Activated naive CD8-positive, alpha-beta T cell treated with anti-CD3 and anti-CD28 coated beads, Interleukin-2, amount 10 ng/mL, durations not matched to agents 7 days and 5 days (primary cell): ENCODE results near the gene SMURF2. TPM values are rescaled to one million over a fixed set of nuclear protein-coding genes. Genes with fewer than 3 reads are reported as not detected.

Experiments
- ATAC-seq: fragments of 150-1000 bp; cut with Tn5 transposase; one replicate; pipeline ENCODE4 v1.10.0; 2021; ENCODE audit warnings: low read depth, moderate library complexity
- POLR2A ChIA-PET: fragments of 350-600 bp; sonication (Branson Sonifier 250); formaldehyde crosslinking; loops from one replicate; lab custom pipeline; 2021; ENCODE audit warnings: antibody characterized with exemption; lab: Charles Lee
- DNase-seq: peaks from one replicate; pipeline ENCODE4 v3.0.0; 2021
- H3K27ac Mint-ChIP-seq: one replicate; pipeline ENCODE4 v1.8.0; 2022; ENCODE audit warnings: mild to moderate bottlenecking, mixed read lengths
- H3K27me3 Mint-ChIP-seq: one replicate; pipeline ENCODE4 v1.8.0; 2022; ENCODE audit warnings: mild to moderate bottlenecking, moderate library complexity, mixed read lengths
- H3K36me3 Mint-ChIP-seq: one replicate; pipeline ENCODE4 v1.8.0; 2021; ENCODE audit warnings: mild to moderate bottlenecking, mixed read lengths
- H3K4me1 Mint-ChIP-seq: one replicate; pipeline ENCODE4 v1.8.0; 2021; ENCODE audit warnings: mixed read lengths
- H3K4me3 Mint-ChIP-seq: one replicate; pipeline ENCODE4 v1.8.0; 2022; ENCODE audit warnings: mild to moderate bottlenecking, moderate library complexity, mixed read lengths
- H3K9me3 Mint-ChIP-seq: one replicate; pipeline ENCODE4 v1.8.0; 2021; ENCODE audit warnings: mixed read lengths
- total RNA-seq, 2 experiments: library from RNA; stranded (reverse); gene quantifications; one replicate each; pipeline ENCODE4 v1.2.3, GENCODE V29; 2021

SMURF2 gene
- total RNA-seq, 2 experiments from 2014 or later = 24.9 to 27.0 TPM

DNA sequence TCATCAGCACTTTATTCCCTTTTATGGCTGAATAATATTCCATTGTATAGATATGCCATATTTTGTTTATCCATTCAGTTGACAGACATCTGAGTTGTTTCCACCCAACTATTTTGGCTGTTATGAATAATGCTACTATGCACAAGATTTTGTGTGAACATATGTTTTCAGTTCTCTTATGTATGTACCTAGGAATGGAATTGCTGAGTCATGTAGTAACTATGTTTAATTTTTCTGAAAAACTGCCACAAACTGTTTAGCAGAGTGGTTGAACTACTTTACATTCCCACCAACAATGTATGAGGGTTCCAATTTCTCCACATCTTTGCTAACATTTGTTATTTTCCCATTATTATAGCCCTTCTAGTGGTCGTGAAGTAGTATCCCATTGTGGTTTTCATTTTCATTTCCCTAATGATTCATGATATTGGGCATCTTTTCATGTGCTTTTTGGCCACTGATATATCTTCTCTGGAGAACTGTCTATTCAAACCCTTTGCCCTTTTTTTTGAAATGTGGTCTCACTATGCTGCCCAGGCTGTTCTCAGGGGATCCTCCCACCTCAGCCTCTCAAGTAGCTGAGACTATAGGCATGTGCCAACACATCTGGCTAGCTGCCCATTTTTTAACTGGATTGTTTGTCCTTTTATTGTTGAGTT lies 26.3 kb downstream of the SMURF2 start:
- Mint-ChIP-seq H3K9me3 (no peaks in the 10 kb centered on the region), H3K4me3 (no peak overlapping the region), H3K27ac (peak overlapping the region; percentile 26), H3K27me3 (no peaks in the 10 kb centered on the region), H3K36me3 (peaks cover 22% of the 10 kb centered on the region), H3K4me1 (peaks cover 21% of the 10 kb centered on the region)
- ATAC-seq = peak; percentile 32
- POLR2A ChIA-PET = no interaction called here
- DNase-seq = no peak

DNA sequence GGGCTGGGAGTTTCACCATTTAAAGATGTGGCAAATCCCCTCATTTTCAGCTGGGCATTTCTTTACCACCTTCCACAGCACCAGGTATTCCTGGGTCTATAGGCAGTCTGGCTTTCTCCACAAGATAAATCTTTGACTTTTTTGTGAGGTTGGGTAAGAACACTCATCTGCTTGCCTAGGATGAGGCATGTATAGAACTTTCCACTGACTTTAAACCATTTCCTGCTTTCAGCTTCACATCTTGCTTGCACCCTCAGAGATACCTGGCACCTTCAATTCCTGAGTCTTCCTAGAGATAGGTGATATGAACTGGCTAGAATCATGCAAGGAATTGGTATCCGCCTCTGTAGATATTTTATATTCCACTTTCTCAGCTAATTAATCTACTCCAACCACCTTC lies 27.9 kb downstream of the SMURF2 start:
- peaks cover 22% of the 10 kb centered on the region for H3K36me3 Mint-ChIP-seq
- ATAC-seq (peak; percentile 73), DNase-seq (no peak)
- no peaks in the 10 kb centered on the region for H3K27me3 Mint-ChIP-seq
- no peak overlapping the region for H3K4me3 Mint-ChIP-seq
- H3K4me1 Mint-ChIP-seq = peaks cover 27% of the 10 kb centered on the region
- no peaks in the 10 kb centered on the region for H3K9me3 Mint-ChIP-seq
- H3K27ac Mint-ChIP-seq = peak overlapping the region; percentile 11
- POLR2A ChIA-PET = interaction anchor here (0.6 to 1.5 kb wide), 2 partner anchors 27 to 186 kb away, joined by 3 to 5 read pairs; no protein-coding TSS in a partner anchor

DNA sequence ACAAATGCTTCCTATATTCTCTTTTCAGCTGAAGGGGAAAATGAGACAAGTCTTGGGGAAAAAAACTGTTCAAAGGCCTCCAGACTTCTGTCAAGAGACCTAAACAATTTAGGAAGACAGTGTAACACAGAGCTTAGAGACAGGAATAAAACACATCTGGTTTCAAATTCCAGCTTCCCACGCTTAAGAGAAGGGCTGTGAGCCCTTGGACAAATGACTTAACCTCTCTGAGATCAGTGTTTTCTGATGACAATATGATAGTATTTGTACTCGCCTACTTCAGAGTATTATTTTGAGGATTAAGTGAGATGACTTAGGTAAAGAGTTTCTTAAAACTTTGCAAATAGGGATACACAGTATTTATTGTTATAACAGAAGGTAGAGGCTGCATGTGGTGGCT lies 29.5 kb downstream of the SMURF2 start:
- Mint-ChIP-seq H3K9me3 (no peaks in the 10 kb centered on the region), H3K4me1 (peaks cover 36% of the 10 kb centered on the region)
- POLR2A ChIA-PET = interaction anchor here (0.5 to 1.5 kb wide), 2 partner anchors 29 to 71 kb away, joined by 3 to 6 read pairs; no protein-coding TSS in a partner anchor

DNA sequence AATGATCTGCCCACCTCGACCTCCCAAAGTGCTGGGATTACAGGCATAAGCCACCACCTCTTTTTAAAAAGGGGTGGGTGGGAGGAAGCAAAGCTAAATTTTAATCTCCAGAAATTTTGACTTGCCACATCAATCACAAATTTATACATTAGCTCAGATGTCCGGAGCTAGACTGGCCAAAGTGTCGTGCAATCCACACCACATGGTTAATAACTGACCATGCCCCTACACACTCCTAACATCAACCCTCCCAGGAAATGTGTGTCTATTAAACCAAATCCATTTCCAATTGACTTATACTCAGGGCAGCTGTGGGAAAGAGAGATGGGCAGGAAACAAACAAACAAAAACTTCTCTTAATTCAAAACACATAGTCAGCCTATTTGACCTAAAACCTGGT lies 29.9 kb downstream of the SMURF2 start:
- no peak overlapping the region for H3K4me3 Mint-ChIP-seq

More for the DNA sequence above, 29.5 kb downstream of the SMURF2 start:
- no peak overlapping the region for H3K27ac Mint-ChIP-seq
- H3K27me3 Mint-ChIP-seq = no peaks in the 10 kb centered on the region
- H3K36me3 Mint-ChIP-seq = peaks cover 18% of the 10 kb centered on the region
- no peak overlapping the region for H3K4me3 Mint-ChIP-seq
- ATAC-seq = no peak
- no peak for DNase-seq

DNA sequence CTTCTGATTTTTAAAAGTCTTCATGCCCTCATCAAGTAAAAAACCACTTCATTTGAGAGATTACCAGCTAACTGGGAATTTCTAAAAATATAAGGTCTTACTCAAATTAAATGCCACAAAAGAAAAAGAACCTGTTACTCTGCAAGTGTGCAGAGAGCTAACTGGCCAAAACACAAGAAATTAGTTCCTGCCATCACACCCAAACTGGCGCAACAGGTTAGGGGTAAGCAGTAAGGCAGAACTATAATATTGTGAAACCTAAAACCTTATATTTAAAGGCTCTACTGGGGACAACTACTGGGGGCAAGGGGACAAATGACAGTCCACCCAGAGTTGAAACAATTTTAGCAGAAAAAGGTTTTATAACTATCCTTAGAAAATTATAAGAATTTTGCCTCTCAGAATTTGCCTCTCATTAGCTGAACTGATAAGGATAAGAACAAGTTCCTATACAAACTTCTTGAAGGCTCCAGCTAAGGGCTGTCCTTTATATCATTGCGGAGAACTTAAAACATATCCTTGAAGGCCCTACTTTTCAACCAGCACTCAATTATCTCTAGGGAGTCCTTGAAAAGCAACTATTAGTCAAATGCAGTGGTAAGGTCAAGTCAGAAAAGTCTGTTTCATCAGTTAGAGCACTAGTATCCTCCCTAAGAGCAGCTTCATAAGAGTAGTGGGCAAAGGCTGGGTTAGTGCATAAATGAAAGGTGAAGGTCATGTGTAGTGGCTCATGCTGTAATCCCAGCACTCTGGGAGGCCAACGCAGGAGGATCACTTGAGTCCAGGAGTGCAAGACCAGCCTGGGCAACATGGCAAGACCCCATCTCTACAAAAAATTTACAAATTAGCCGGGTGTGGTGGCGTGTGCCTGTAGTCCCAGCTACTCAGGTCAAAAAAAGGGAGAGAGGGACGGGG lies 31.5 kb downstream of the SMURF2 start:
- no peaks in the 10 kb centered on the region for H3K9me3 Mint-ChIP-seq
- ATAC-seq (no peak), DNase-seq (no peak)
- H3K27me3 Mint-ChIP-seq = no peaks in the 10 kb centered on the region
- H3K4me3 Mint-ChIP-seq = no peak overlapping the region
- H3K4me1 Mint-ChIP-seq = peaks cover 32% of the 10 kb centered on the region
- no peak overlapping the region for H3K27ac Mint-ChIP-seq
- POLR2A ChIA-PET = interaction anchor here (1.0 kb wide), 2 partner anchors 32 to 124 kb away, joined by 3 to 5 read pairs; partner anchors contain the start of genes CEP95 and DDX5
- peaks cover 9% of the 10 kb centered on the region for H3K36me3 Mint-ChIP-seq

More for the DNA sequence above, 29.9 kb downstream of the SMURF2 start:
- POLR2A ChIA-PET = no interaction called here
- DNase-seq (no peak), ATAC-seq (no peak)
- Mint-ChIP-seq H3K36me3 (peaks cover 16% of the 10 kb centered on the region), H3K27me3 (no peaks in the 10 kb centered on the region), H3K4me1 (peaks cover 38% of the 10 kb centered on the region), H3K9me3 (no peaks in the 10 kb centered on the region), H3K27ac (no peak overlapping the region)

DNA sequence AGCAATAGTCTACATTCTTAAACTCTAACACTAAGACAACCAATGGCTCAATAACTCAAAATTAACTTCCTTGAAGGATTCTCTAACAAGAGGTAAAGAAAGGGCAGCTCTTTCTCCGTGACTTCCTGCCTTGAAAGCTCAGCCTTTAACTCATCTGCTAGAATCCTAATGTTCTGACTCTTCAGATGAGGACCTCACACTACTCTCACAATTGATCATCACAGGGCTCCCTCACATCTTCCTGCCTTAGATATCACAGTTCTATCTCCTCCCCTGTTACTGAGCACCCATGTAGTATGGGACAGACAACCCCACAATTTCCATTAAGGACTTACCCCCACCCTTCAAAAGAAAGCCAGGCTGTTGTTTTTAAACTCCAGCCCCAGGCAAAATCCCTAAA lies 33.5 kb downstream of the SMURF2 start:
- Mint-ChIP-seq H3K4me1 (peaks cover 21% of the 10 kb centered on the region), H3K36me3 (peaks cover 6% of the 10 kb centered on the region), H3K4me3 (peak overlapping the region; percentile 7), H3K9me3 (no peaks in the 10 kb centered on the region), H3K27ac (no peak overlapping the region), H3K27me3 (no peaks in the 10 kb centered on the region)
- POLR2A ChIA-PET = no interaction called here
- DNase-seq = no peak
- ATAC-seq = peak; percentile 85

DNA sequence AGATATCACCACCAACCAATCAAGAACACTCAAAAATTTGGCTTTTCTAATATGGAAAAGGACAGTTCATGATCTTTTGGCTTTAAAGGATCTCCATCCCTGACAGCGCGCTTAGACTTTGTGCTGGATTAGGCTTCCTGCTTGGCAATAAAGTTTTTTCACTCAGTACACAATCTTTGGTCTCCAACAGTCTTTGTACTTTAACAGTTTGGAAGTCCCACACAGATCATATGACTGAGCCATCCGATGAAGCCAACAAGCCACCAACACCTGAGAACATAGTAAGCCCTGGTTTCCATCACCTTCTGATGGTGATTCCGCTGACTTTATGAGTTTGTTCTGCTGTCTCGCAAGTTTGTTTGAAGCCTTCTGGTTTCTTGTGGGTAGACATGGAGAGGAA lies 34.3 kb downstream of the SMURF2 start:
- H3K4me1 Mint-ChIP-seq = peaks cover 21% of the 10 kb centered on the region
- H3K4me3 Mint-ChIP-seq = no peak overlapping the region

DNA sequence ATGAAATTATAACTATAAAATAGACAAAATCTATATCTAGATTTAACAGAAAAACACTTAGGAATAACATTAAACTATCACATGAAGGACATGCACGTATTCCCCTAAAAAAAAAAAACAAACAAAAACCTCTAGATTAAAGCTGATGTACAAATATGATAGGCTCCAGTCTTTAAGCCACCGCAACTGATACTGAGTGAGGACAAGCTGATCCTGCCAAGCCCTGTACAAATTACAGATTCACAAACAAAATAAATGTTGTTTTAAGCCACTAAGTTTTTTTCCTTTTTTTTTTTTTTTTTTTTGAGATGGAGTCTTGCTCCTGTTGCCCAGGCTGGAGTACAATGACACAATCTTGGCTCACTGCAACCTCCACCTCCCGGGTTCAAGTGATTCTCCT lies 35.3 kb downstream of the SMURF2 start:
- Mint-ChIP-seq H3K4me3 (no peak overlapping the region), H3K36me3 (peaks cover 6% of the 10 kb centered on the region), H3K27ac (no peak overlapping the region), H3K27me3 (no peaks in the 10 kb centered on the region), H3K4me1 (peaks cover 22% of the 10 kb centered on the region), H3K9me3 (no peaks in the 10 kb centered on the region)
- no peak for DNase-seq
- no peak for ATAC-seq
- POLR2A ChIA-PET = interaction anchor here (0.7 kb wide), 1 partner anchor 351 kb away, joined by 4 read pairs; no protein-coding TSS in a partner anchor

More for the DNA sequence above, 34.3 kb downstream of the SMURF2 start:
- Mint-ChIP-seq H3K36me3 (peaks cover 6% of the 10 kb centered on the region), H3K9me3 (no peaks in the 10 kb centered on the region), H3K27me3 (no peaks in the 10 kb centered on the region), H3K27ac (no peak overlapping the region)
- POLR2A ChIA-PET = no interaction called here
- DNase-seq (no peak), ATAC-seq (no peak)

DNA sequence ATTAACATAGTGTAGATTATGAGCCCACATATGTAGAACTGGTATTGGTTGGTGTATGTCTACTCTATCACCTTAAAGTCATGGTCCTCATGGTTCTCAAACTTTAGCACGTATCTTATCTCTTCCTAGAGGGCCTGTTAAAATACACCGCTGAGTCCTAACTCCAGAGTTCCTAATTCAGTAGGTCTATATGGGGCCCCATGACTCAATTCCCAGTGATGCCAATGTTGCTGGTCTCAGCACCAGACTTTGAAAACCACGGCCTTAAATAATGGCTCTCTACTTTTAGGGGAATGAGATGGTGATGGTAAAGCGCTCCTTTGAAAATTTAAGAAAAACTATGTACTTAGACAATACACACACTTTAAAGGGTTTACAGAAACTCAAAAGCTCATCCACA lies 36.6 kb downstream of the SMURF2 start:
- Mint-ChIP-seq H3K4me1 (peaks cover 22% of the 10 kb centered on the region), H3K36me3 (peaks cover 6% of the 10 kb centered on the region), H3K4me3 (no peak overlapping the region), H3K9me3 (no peaks in the 10 kb centered on the region), H3K27ac (no peak overlapping the region), H3K27me3 (no peaks in the 10 kb centered on the region)
- ATAC-seq (no peak), DNase-seq (no peak)
- POLR2A ChIA-PET = no interaction called here

DNA sequence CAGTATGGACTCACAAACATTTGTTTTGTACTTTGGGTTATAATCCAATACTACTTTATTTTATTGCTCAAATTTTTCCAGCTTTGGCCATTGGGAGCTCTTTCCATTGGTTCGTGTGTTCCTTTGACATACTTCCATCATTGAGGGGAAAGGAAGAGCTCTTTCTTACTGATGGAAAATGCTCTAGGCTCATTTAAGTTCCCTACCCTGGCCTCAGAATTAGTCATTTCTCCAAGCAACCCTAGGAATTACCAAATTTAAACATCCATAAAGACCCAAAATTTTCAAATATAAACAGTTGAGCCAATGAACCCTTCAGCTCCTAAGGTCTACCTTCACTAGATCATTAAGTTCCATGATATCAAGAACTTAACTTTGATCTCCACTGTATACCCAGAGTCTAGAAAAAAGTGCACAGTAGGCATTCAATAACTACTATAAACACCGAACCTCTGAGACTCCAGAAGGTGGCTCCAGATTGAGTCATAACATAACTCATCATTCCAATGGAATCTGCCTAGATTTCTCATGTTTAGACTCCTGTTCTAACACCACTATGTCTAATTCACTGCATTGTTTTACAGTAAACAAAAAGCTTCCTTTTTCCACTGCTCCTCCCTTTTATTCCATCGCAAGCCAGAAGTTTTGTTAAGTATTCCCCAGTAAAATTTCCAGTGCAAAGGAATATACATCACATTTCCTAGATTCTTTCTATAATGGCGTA lies 39.0 kb downstream of the SMURF2 start:
- H3K36me3 Mint-ChIP-seq = peaks cover 6% of the 10 kb centered on the region
- no peak overlapping the region for H3K27ac Mint-ChIP-seq
- peaks cover 8% of the 10 kb centered on the region for H3K4me1 Mint-ChIP-seq
- H3K4me3 Mint-ChIP-seq = no peak overlapping the region
- DNase-seq (no peak), ATAC-seq (no peak)
- POLR2A ChIA-PET = no interaction called here
- no peaks in the 10 kb centered on the region for H3K27me3 Mint-ChIP-seq
- no peaks in the 10 kb centered on the region for H3K9me3 Mint-ChIP-seq

DNA sequence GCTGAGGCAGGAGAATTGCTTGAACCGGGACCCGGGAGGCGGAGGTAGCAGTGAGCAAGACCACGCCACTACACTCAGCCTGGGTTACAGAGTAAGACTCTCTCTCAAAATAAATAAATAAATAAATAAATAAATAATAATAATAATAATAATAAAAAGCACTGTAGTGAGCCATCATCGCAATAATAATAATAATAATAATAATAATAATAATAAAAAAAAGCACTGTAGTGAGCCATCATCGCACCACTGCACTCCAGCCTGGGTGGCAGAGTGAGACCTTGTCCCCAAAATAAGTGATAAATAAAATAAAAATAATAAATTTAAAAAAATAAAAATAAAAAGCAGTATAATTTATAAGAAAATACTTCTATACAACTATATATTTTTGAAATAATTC lies 40.3 kb downstream of the SMURF2 start:
- DNase-seq (no peak), ATAC-seq (no peak)
- no peak overlapping the region for H3K4me3 Mint-ChIP-seq
- H3K27ac Mint-ChIP-seq = no peak overlapping the region
- H3K9me3 Mint-ChIP-seq = no peaks in the 10 kb centered on the region
- no peaks in the 10 kb centered on the region for H3K27me3 Mint-ChIP-seq
- peaks cover 1% of the 10 kb centered on the region for H3K4me1 Mint-ChIP-seq
- POLR2A ChIA-PET = no interaction called here
- no peaks in the 10 kb centered on the region for H3K36me3 Mint-ChIP-seq

DNA sequence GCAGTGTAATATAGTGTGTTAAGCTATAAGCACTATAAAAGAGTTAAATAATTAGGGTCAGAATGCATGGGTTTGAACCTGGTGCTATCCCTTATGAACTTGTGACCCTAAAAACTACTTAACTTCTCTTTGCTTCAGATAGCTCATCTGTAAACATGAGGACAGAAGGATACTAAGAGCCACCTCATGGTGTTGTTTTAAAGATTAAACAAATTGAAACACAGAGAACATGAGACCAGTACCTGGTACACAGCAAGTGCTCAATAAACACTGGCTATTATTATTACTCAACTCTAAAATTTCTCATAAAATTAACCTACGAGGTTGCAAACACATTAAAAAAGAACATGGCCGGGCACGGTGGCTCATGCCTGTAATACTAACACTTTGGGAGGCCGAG lies 43.3 kb downstream of the SMURF2 start:
- Mint-ChIP-seq H3K4me1 (peaks cover 4% of the 10 kb centered on the region), H3K9me3 (no peaks in the 10 kb centered on the region), H3K36me3 (no peaks in the 10 kb centered on the region), H3K27ac (no peak overlapping the region), H3K27me3 (no peaks in the 10 kb centered on the region), H3K4me3 (no peak overlapping the region)
- DNase-seq (no peak), ATAC-seq (no peak)
- POLR2A ChIA-PET = no interaction called here

DNA sequence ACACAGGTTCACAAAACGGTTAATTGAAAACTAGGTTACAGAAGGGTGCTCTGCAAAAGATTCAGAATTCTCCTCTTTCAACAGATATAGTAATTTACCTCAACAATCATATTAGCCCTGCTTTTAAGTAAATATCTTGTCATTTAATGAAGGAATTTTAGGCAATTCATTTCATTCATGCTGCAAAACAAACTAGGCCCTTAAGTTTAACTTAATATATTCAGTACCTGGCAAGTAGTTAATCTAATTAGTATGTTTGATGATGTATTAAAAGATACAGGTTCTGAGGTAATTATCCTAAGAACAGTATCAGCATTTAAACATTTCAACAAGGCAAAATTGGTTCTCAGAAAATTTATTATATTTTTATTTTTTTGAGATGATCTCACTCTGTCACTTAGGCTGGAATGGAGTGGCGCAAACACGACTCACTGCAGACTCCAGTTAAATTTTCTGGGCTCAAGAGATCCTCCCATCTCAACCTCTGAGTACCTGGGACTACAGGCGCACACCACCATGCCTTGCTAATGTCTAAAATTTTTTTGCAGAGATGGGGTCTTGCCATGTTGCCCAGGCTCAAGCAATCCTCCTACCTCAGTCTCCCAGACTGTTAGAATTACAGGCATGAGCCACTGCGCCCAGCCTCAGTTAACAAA lies 44.9 kb downstream of the SMURF2 start:
- no peaks in the 10 kb centered on the region for H3K27me3 Mint-ChIP-seq
- no peak overlapping the region for H3K27ac Mint-ChIP-seq
- no peaks in the 10 kb centered on the region for H3K9me3 Mint-ChIP-seq
- no peak overlapping the region for H3K4me3 Mint-ChIP-seq
- ATAC-seq (no peak), DNase-seq (no peak)
- peaks cover 3% of the 10 kb centered on the region for H3K36me3 Mint-ChIP-seq
- POLR2A ChIA-PET = no interaction called here
- H3K4me1 Mint-ChIP-seq = peaks cover 2% of the 10 kb centered on the region
